Stimulated activated CD4-positive, alpha-beta T cell treated with anti-CD3 and anti-CD28 coated beads, Interleukin-4, amount 100 ng/mL, for 1 hour (primary cell): ENCODE results near the gene ZFAND3.
"Not testable (repeated sequence)": the region's sequence is repeated elsewhere in the genome, so short reads cannot be mapped to it uniquely, and the experiment has no call there.

ENCODE experiments used
- DNase-seq: peaks from one replicate; pipeline ENCODE4 v3.0.0-alpha.2; 2020

ZFAND3 gene

GRCh38 chr6:38015341-38015740 lies 195.8 kb downstream of the ZFAND3 start:
- DNase-seq, result no peak

- DNase-seq, result no peak
Measured at GRCh38 chr6:38016824-38017223, 197.3 kb downstream of the ZFAND3 start.

GRCh38 chr6:38018755-38019165 lies 199.2 kb downstream of the ZFAND3 start:
- peak; percentile 4 for DNase-seq

DNA sequence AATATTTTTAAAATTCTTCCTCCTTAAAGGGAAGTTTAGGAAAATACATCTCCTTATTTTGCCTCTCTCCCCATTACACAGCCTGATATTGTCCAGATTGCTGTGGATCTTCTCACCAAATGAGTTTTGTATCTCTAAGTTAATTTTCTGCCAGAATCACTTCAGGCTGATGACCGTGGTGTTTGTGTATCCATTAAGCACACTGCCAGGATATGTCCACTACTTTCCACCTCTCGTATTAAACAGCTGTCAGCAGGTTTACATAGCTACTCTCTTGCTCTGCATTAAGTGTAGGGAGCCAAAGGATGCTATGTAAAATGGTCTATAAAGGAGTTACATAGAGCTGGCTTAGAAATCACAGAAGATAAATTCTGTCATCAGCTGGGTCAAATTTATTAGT lies 201.1 kb downstream of the ZFAND3 start:
- DNase-seq, result no peak

DNA sequence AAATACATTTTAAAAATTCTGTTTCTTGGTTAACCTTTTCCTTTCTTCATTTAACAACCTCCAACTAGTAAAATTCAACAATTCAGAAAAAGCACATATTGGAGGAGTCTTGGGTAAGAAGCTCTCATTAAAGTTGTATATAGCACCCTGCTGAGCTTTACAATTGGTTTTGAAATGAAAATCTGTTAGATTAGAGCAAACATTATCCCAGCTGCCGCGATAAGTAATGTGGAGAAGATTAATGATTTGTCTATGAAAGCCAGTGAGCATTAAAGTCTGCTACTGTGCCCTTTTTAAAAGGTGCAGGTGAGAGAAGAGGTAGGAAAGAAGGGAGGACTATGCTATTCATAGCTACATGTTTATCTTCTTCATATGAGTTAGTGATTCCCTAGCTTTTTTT lies 201.5 kb downstream of the ZFAND3 start:
- no peak for DNase-seq

GRCh38 chr6:38021571-38021970 lies 202.0 kb downstream of the ZFAND3 start:
- no peak for DNase-seq

GRCh38 chr6:38022688-38023087 lies 203.2 kb downstream of the ZFAND3 start:
- no peak for DNase-seq

DNA sequence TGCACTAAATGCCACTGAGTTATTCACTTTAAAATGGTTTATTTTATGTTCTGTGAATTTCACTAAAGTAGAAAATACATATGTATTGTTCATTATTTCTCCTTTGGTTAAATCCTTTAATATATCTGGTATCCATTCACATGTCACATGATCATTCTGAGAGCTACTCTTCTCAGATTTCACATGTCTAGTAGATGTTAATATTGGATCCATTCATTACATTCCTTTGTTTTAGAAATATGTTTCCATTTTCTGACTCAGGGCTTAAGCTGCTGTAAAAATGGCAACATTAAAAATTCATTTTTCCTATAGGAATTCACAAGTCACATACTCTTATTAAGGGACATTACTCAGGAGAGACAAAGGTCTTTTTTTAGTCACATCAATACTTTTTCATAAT lies 205.4 kb downstream of the ZFAND3 start:
- DNase-seq, result no peak

DNA sequence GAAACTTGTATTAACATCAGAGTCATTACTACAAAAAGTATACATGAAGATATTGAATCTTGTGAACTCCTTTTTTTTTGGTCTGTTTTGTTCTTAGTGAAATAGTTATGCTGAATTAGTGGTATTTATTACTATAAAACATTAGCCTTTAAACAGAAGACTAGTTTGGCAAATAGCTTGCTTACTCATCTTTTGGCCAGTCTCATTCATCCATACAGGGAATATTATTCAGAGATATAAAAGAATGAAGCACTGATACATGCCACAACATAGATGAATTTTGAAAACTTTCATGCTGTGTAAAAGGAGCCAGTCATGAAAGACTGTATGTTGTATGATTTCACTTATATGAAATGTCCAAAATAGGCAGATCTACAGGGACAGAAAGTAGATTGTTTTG lies 205.9 kb downstream of the ZFAND3 start:
- no peak for DNase-seq

- DNase-seq, result no peak
Measured at GRCh38 chr6:38027685-38028373, 208.3 kb downstream of the ZFAND3 start.

DNA sequence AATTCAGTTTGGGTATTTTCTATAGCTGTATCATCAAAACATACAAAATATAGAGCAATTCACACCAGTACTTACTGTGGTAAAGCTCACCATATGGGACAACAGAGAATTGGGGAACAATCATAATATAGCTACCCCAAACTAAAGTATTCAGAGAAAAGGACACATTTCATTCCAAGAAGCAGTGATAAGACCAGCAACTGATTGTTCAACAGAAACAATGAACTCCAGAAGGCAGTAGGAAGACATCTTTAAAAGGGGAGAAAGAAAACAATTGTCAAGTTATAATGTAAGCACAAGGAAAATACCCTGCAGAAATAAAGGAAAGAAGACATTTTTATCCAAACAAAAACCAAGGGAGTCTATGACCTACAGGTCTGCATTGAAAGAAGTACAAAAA lies 210.9 kb downstream of the ZFAND3 start:
- no peak for DNase-seq

- DNase-seq, result no peak
Measured at GRCh38 chr6:38032797-38033196, 213.3 kb downstream of the ZFAND3 start.

- DNase-seq, result no peak
Measured at GRCh38 chr6:38033442-38033982, 214.0 kb downstream of the ZFAND3 start.

- DNase-seq, result no peak
Measured at GRCh38 chr6:38034274-38034914, 214.9 kb downstream of the ZFAND3 start.

GRCh38 chr6:38035478-38035877 lies 216.0 kb downstream of the ZFAND3 start:
- DNase-seq, result no peak

- no peak for DNase-seq
Measured at GRCh38 chr6:38039502-38039901, 220.0 kb downstream of the ZFAND3 start.

GRCh38 chr6:38040254-38040653 lies 220.7 kb downstream of the ZFAND3 start:
- DNase-seq, result no peak

DNA sequence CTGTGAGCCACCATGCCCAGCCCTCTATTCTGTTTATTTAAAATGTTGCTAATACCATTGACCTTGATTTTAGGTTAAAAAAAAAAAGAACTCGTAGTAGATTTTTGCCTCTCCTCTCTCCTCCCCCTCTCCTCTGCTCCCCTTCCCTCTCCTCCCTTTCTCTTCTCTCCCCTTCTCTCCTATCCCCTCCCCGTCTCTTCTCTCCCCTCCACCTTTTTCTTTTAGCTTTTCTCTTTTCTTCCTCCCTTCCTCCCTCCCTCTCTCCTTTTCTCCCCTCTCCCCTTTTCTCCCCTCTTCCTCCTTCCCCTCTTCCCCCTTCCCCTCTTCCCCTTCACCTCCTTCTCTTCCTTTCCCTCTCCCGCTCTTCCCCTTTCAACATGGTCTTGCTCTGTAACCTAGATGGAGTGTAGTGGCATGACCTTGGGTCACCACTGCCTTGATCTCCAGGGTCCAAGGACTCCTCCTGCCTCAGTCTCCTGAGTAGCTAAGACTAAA lies 223.8 kb downstream of the ZFAND3 start:
- no peak for DNase-seq

- no peak for DNase-seq
Measured at GRCh38 chr6:38045701-38046305, 226.3 kb downstream of the ZFAND3 start.

DNA sequence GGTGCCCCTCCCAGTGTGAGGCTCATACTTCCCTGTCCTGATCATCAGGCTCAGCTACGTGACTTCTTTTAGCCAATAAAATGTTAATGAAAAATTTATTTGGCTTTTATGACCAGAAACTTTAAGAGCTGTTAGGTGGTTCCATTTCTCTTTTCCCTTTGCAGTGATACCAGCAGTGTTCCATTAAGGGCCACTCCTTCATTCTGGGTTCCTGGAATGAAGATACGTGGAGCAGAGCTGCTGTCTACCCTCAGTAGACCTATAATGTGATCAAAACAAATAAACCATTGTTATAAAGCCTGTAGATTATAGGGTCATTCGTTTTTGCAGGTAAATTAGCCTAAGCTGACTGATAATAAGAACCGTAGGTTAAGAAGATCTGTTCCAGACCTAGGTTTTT lies 228.0 kb downstream of the ZFAND3 start:
- no peak for DNase-seq

- not testable (repeated sequence) for DNase-seq
Measured at GRCh38 chr6:38049861-38050397, 230.4 kb downstream of the ZFAND3 start.

GRCh38 chr6:38051819-38052434 lies 232.4 kb downstream of the ZFAND3 start:
- DNase-seq, result no peak

GRCh38 chr6:38054527-38055202 lies 235.1 kb downstream of the ZFAND3 start:
- no peak for DNase-seq
